Measurements from ENCODE around the gene TMEM108. TPM values are rescaled to one million over a fixed set of nuclear protein-coding genes. Genes with fewer than 3 reads are reported as not detected.

Gene TMEM108
- total RNA-seq, 2 donors from 2014 or later = 0.13 TPM; not detected in 1

- Mint-ChIP-seq H3K36me3 (ENCODE audit: low read depth) (no peaks in the 10 kb centered on the region), H3K4me1 (no peaks in the 10 kb centered on the region), H3K9me3 (no peaks in the 10 kb centered on the region), H3K27me3 (peaks cover 17% of the 10 kb centered on the region), H3K4me3 (no peak overlapping the region), H3K27ac (no peak overlapping the region)
- ATAC-seq (replicated peaks) = no peak
Measured at GRCh38 chr3:133293397-133294110, 255.4 kb downstream of the TMEM108 start.

GRCh38 chr3:133294253-133294652 is 256.1 kb downstream of the TMEM108 start:
- no peak for ATAC-seq (replicated peaks)
- Mint-ChIP-seq H3K9me3 (no peaks in the 10 kb centered on the region), H3K27me3 (peaks cover 15% of the 10 kb centered on the region), H3K36me3 (ENCODE audit: low read depth) (no peaks in the 10 kb centered on the region), H3K4me1 (no peaks in the 10 kb centered on the region), H3K27ac (no peak overlapping the region), H3K4me3 (no peak overlapping the region)

- H3K4me1 Mint-ChIP-seq = no peaks in the 10 kb centered on the region
- no peak overlapping the region for H3K4me3 Mint-ChIP-seq
- no peak overlapping the region for H3K27ac Mint-ChIP-seq
- no peaks in the 10 kb centered on the region for H3K9me3 Mint-ChIP-seq
- no peaks in the 10 kb centered on the region for H3K36me3 Mint-ChIP-seq (ENCODE audit: low read depth)
- peak; percentile 59 for ATAC-seq (replicated peaks)
- H3K27me3 Mint-ChIP-seq = peaks cover 9% of the 10 kb centered on the region
Measured at GRCh38 chr3:133295199-133295901, 257.2 kb downstream of the TMEM108 start.

- Mint-ChIP-seq H3K27ac (no peak overlapping the region), H3K4me1 (no peaks in the 10 kb centered on the region), H3K27me3 (peaks cover 9% of the 10 kb centered on the region), H3K36me3 (ENCODE audit: low read depth) (no peaks in the 10 kb centered on the region), H3K4me3 (no peak overlapping the region), H3K9me3 (no peaks in the 10 kb centered on the region)
- no peak for ATAC-seq (replicated peaks)
Measured at GRCh38 chr3:133295944-133296917, 258.0 kb downstream of the TMEM108 start.

GRCh38 chr3:133296981-133297380 is 258.8 kb downstream of the TMEM108 start:
- Mint-ChIP-seq H3K4me3 (no peak overlapping the region), H3K4me1 (no peaks in the 10 kb centered on the region), H3K27ac (no peak overlapping the region), H3K27me3 (peaks cover 7% of the 10 kb centered on the region), H3K9me3 (no peaks in the 10 kb centered on the region), H3K36me3 (ENCODE audit: low read depth) (no peaks in the 10 kb centered on the region)
- ATAC-seq (replicated peaks) = no peak

GRCh38 chr3:133300102-133300501 is 261.9 kb downstream of the TMEM108 start:
- no peaks in the 10 kb centered on the region for H3K4me1 Mint-ChIP-seq
- H3K27ac Mint-ChIP-seq = no peak overlapping the region
- no peaks in the 10 kb centered on the region for H3K9me3 Mint-ChIP-seq
- peaks cover 3% of the 10 kb centered on the region for H3K27me3 Mint-ChIP-seq
- H3K4me3 Mint-ChIP-seq = no peak overlapping the region
- no peak for ATAC-seq (replicated peaks)
- no peaks in the 10 kb centered on the region for H3K36me3 Mint-ChIP-seq (ENCODE audit: low read depth)

GRCh38 chr3:133301194-133301593 is 263.0 kb downstream of the TMEM108 start:
- no peaks in the 10 kb centered on the region for H3K36me3 Mint-ChIP-seq (ENCODE audit: low read depth)
- H3K4me1 Mint-ChIP-seq = no peaks in the 10 kb centered on the region
- H3K27ac Mint-ChIP-seq = no peak overlapping the region
- ATAC-seq (replicated peaks) = no peak
- H3K27me3 Mint-ChIP-seq = peaks cover 3% of the 10 kb centered on the region
- H3K9me3 Mint-ChIP-seq = no peaks in the 10 kb centered on the region
- H3K4me3 Mint-ChIP-seq = no peak overlapping the region

GRCh38 chr3:133301731-133302130 is 263.5 kb downstream of the TMEM108 start:
- no peak overlapping the region for H3K27ac Mint-ChIP-seq
- no peaks in the 10 kb centered on the region for H3K9me3 Mint-ChIP-seq
- no peaks in the 10 kb centered on the region for H3K4me1 Mint-ChIP-seq
- no peaks in the 10 kb centered on the region for H3K36me3 Mint-ChIP-seq (ENCODE audit: low read depth)
- ATAC-seq (replicated peaks) = no peak
- H3K4me3 Mint-ChIP-seq = no peak overlapping the region
- no peaks in the 10 kb centered on the region for H3K27me3 Mint-ChIP-seq

GRCh38 chr3:133303430-133303829 is 265.2 kb downstream of the TMEM108 start:
- no peaks in the 10 kb centered on the region for H3K27me3 Mint-ChIP-seq
- no peak for ATAC-seq (replicated peaks)
- H3K36me3 Mint-ChIP-seq (ENCODE audit: low read depth) = no peaks in the 10 kb centered on the region
- no peaks in the 10 kb centered on the region for H3K9me3 Mint-ChIP-seq
- no peak overlapping the region for H3K4me3 Mint-ChIP-seq
- H3K4me1 Mint-ChIP-seq = no peaks in the 10 kb centered on the region
- H3K27ac Mint-ChIP-seq = no peak overlapping the region

GRCh38 chr3:133317866-133318265 is 279.7 kb downstream of the TMEM108 start:
- H3K27me3 Mint-ChIP-seq = peaks cover 20% of the 10 kb centered on the region
- H3K4me1 Mint-ChIP-seq = no peaks in the 10 kb centered on the region
- H3K36me3 Mint-ChIP-seq (ENCODE audit: low read depth) = no peaks in the 10 kb centered on the region
- H3K27ac Mint-ChIP-seq = no peak overlapping the region
- no peaks in the 10 kb centered on the region for H3K9me3 Mint-ChIP-seq
- no peak overlapping the region for H3K4me3 Mint-ChIP-seq
- no peak for ATAC-seq (replicated peaks)

- ATAC-seq (replicated peaks) = no peak
- Mint-ChIP-seq H3K9me3 (no peaks in the 10 kb centered on the region), H3K4me3 (no peak overlapping the region), H3K27ac (no peak overlapping the region), H3K36me3 (ENCODE audit: low read depth) (no peaks in the 10 kb centered on the region), H3K27me3 (peaks cover 4% of the 10 kb centered on the region), H3K4me1 (no peaks in the 10 kb centered on the region)
Measured at GRCh38 chr3:133328373-133328772, 290.2 kb downstream of the TMEM108 start.

GRCh38 chr3:133329626-133330025 is 291.4 kb downstream of the TMEM108 start:
- H3K4me3 Mint-ChIP-seq = no peak overlapping the region
- no peaks in the 10 kb centered on the region for H3K9me3 Mint-ChIP-seq
- no peaks in the 10 kb centered on the region for H3K36me3 Mint-ChIP-seq (ENCODE audit: low read depth)
- H3K4me1 Mint-ChIP-seq = no peaks in the 10 kb centered on the region
- ATAC-seq (replicated peaks) = no peak
- H3K27me3 Mint-ChIP-seq = peaks cover 4% of the 10 kb centered on the region
- H3K27ac Mint-ChIP-seq = no peak overlapping the region

GRCh38 chr3:133330065-133330464 is 291.9 kb downstream of the TMEM108 start:
- no peaks in the 10 kb centered on the region for H3K9me3 Mint-ChIP-seq
- no peaks in the 10 kb centered on the region for H3K4me1 Mint-ChIP-seq
- H3K36me3 Mint-ChIP-seq (ENCODE audit: low read depth) = no peaks in the 10 kb centered on the region
- H3K27ac Mint-ChIP-seq = no peak overlapping the region
- no peak for ATAC-seq (replicated peaks)
- H3K4me3 Mint-ChIP-seq = no peak overlapping the region
- H3K27me3 Mint-ChIP-seq = peaks cover 4% of the 10 kb centered on the region

GRCh38 chr3:133330522-133330921 is 292.3 kb downstream of the TMEM108 start:
- H3K9me3 Mint-ChIP-seq = no peaks in the 10 kb centered on the region
- H3K4me1 Mint-ChIP-seq = no peaks in the 10 kb centered on the region

More at GRCh38 chr3:133330522-133330921, 292.3 kb downstream of the TMEM108 start:
- no peaks in the 10 kb centered on the region for H3K36me3 Mint-ChIP-seq (ENCODE audit: low read depth)
- H3K27me3 Mint-ChIP-seq = peaks cover 4% of the 10 kb centered on the region
- no peak overlapping the region for H3K4me3 Mint-ChIP-seq
- no peak for ATAC-seq (replicated peaks)
- no peak overlapping the region for H3K27ac Mint-ChIP-seq
